ENCODE data around the gene KCNK10. TPM values are rescaled to one million over a fixed set of nuclear protein-coding genes. Genes with fewer than 3 reads are reported as not detected.
"Not testable (repeated sequence)": the region's sequence is repeated elsewhere in the genome, so short reads cannot be mapped to it uniquely, and the experiment has no call there.

Gene KCNK10
- total RNA-seq, 1 donor from 2014 or later, result not detected

DNA sequence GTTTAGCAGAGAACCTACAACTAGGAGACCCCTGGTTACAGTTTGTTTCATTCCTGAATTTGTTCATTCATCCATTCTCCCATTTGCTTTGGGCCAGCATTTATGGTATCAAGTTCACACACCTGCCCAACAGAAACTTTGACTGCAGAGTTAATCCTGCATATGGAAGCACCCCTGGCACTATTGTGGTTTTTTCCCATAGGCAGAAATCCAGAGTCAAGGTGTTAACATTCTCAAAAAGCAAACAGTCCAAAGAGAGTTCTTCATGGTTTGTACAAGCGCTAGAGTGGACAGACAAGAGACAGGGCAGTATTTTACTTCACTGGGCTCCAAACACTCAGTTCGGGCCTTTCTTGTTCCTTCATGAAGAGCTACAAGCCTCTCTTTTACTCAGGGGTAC lies 51.9 kb downstream of the KCNK10 start:
- no peak overlapping the region for H3K27ac Mint-ChIP-seq
- peaks cover 2% of the 10 kb centered on the region for H3K27me3 Mint-ChIP-seq
- intact Hi-C loops (cut with micrococcal nuclease), result no loop called here
- no peak overlapping the region for H3K4me3 Mint-ChIP-seq
- H3K4me1 Mint-ChIP-seq, result no peaks in the 10 kb centered on the region
- DNase-seq, result no peak
- no peaks in the 10 kb centered on the region for H3K9me3 Mint-ChIP-seq
- H3K36me3 Mint-ChIP-seq (ENCODE audit: low read depth), result no peaks in the 10 kb centered on the region

DNA sequence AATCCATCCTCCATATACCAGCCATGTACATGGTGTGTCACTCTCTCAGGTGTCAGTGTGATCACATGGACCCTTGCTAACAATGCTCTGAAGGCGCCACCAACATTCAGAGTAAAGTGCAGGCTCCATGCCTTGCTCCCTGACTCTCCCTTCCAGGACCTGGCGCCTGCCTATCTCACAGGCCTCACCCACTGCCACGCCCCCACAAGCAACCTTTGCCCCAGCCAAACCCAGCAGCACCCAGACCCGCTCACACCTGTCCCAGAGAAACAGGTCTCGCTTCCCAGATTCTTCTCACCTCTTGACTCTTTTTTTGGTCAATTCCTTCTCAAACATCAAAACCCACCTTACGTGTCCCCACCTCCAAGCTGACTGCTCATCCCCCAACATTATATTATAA lies 52.3 kb downstream of the KCNK10 start:
- intact Hi-C loops (cut with micrococcal nuclease), result no loop called here
- no peaks in the 10 kb centered on the region for H3K36me3 Mint-ChIP-seq (ENCODE audit: low read depth)
- H3K27me3 Mint-ChIP-seq, result peaks cover 2% of the 10 kb centered on the region

DNA sequence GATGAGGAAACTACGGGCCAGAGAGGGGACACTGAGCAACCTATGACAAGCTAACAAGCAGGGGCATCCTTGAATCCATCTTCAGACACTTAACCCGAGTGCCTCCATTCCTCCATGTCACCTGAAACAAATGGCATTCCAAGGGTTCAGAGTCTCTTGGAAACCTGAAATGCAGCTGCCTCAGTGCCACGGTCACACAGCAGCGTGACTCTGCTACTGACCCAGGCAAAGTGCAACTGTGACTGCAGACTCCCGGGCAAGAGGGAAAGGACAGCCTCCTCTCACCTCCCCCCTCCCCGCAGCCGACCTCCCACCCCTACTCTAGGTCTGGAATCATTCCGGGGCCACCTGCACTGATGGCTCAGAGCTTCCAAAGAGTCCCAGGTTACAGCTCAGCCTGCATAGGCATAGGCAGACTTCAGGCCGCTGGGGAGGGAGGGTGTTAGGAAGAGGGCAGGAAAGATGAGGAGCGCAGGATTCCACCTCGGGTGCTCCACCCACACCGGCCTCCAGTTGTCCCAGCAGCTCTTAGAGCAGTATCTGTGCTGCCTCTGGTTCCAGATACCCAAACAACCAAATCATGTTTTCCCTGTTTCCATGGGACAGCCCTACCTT lies 53.2 kb downstream of the KCNK10 start:
- intact Hi-C loops (cut with micrococcal nuclease), result no loop called here
- Mint-ChIP-seq H3K27ac (no peak overlapping the region), H3K27me3 (peaks cover 2% of the 10 kb centered on the region), H3K4me1 (no peaks in the 10 kb centered on the region), H3K4me3 (no peak overlapping the region), H3K36me3 (ENCODE audit: low read depth) (no peaks in the 10 kb centered on the region), H3K9me3 (no peaks in the 10 kb centered on the region)
- DNase-seq, result no peak

More for the DNA sequence above, 52.3 kb downstream of the KCNK10 start:
- DNase-seq, result no peak
- no peaks in the 10 kb centered on the region for H3K4me1 Mint-ChIP-seq
- H3K9me3 Mint-ChIP-seq, result no peaks in the 10 kb centered on the region
- no peak overlapping the region for H3K4me3 Mint-ChIP-seq
- no peak overlapping the region for H3K27ac Mint-ChIP-seq

DNA sequence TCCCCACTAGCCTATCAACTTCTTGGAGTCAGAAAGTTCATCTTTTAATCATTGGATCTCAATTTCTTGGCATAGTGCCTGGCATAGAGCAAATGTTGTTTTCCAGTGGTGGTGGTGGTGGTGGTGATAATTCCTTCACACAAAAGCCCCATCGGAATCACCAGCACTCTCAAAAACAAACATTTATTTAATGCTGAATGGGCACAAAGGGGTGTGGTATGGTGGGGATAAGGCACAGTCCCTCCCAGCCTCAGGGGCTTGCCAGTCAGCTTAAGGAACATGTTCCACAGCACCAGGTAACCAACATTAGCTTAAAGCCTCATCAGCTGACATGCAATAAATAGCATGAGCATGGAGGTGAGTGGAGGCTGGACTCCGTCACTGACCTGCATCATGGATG lies 56.6 kb downstream of the KCNK10 start:
- H3K27ac Mint-ChIP-seq, result no peak overlapping the region
- DNase-seq, result no peak
- no peaks in the 10 kb centered on the region for H3K36me3 Mint-ChIP-seq (ENCODE audit: low read depth)
- no peak overlapping the region for H3K4me3 Mint-ChIP-seq
- no peaks in the 10 kb centered on the region for H3K9me3 Mint-ChIP-seq
- intact Hi-C loops (cut with micrococcal nuclease), result no loop called here
- no peaks in the 10 kb centered on the region for H3K4me1 Mint-ChIP-seq
- H3K27me3 Mint-ChIP-seq, result peaks cover 2% of the 10 kb centered on the region

DNA sequence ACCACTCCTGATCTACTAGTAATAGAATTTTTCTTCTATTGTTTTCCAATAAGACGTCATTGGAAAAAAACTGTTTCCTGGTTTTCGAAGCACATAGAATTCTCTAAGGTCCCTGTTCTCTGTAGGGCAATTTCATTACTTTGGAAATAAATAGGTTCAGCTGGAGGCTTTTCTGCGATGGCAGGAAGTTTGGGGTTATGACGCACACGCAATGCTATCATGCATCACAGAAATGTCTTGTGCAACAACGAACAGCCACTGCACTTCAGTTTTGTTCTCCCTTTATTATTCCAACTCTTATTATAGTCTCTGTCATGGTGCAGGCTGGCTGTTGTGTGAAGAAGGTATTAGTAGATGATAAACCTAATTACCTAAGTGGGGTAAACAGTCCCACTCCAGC lies 59.0 kb downstream of the KCNK10 start:
- Mint-ChIP-seq H3K27ac (no peak overlapping the region), H3K27me3 (peaks cover 2% of the 10 kb centered on the region), H3K9me3 (no peaks in the 10 kb centered on the region), H3K4me1 (no peaks in the 10 kb centered on the region), H3K4me3 (no peak overlapping the region), H3K36me3 (ENCODE audit: low read depth) (no peaks in the 10 kb centered on the region)
- intact Hi-C loops (cut with micrococcal nuclease), result no loop called here
- DNase-seq, result no peak

DNA sequence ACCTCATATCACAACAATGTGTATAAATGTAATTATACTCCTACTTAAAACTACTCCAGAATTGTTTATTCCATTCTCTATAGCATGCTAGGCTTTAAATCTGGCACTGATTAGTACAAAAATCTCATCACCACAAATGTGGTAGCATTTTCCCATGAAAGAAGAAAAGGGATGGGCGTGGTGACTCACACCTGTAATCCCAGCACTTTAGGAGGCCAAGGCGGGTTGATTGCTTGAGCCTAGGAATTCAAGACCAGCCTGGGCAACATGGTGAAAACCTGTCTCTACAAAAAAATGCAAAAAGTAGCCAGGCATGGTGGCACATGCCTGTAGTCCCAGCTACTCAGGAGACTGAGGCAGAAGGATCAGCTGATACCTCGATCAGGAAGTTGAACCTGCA lies 61.8 kb downstream of the KCNK10 start:
- intact Hi-C loops (cut with micrococcal nuclease), result not testable (repeated sequence)

DNA sequence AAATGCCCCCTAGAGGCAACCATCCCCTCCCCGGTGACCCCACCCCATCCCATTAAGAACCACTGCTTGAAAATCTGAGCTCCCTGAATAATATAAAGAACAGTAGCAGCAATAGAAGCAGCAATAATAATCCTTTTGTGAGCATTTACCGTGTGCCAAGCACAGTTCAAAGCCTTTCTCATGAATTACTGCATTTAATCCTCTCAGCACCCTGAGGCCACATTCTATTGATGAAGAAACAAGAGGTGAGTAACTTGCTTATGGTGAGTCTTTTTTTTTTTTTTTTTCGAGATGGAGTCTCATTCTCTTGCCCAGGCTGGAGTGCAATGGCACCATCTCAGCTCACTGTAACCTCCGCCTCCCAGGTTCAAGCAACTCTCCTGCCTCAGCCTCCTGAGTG lies 65.0 kb downstream of the KCNK10 start:
- intact Hi-C loops (cut with micrococcal nuclease), result no loop called here

More for the DNA sequence above, 61.8 kb downstream of the KCNK10 start:
- not testable (repeated sequence) for H3K27ac Mint-ChIP-seq; H3K9me3 Mint-ChIP-seq; H3K27me3 Mint-ChIP-seq; H3K4me1 Mint-ChIP-seq; H3K36me3 Mint-ChIP-seq (ENCODE audit: low read depth); DNase-seq; H3K4me3 Mint-ChIP-seq

DNA sequence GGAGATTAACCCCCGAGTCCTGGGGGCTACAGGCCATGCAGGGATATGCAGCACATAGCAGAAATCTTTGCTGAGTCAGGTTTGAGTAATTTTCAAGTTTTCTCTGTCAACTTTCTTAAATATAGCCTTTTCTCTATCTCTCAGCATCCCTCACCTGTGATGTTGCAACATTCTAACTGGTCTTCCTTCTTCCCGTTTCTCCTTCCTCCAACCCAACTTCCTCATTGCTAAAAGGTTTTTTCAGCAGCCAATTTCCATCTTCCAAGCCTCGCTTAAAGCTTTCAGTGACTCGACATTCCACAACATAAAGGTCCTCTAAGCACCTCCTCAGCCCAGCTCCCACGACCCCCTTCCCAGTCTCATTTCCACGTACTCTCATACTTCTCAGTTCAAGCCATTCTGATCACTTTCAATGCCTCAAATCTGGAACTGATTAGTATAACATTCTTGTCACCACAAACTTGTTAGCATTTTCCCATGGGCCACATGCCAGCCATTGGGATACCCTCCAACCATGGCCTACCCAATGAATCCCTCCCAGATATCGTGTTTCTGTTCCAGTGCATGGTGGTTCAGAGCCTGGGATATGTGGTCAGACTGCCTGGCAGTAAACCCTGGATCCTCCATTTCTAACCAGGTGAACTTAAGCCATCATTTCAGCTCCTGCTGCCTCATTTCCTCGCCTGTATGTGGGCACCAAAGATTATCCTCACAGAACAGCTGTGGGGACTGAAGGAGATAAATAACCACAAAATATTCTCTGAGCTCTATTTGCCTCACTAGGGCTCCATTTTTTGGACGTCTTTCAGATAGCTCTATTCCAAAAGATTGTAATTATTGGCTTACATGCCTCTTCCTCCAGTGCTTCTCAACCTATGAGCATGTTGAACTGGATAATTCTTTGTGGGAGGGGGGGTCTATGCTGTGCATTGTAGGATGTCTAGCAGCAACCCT lies 65.8 kb downstream of the KCNK10 start:
- intact Hi-C loops (cut with micrococcal nuclease), result no loop called here

More for the DNA sequence above, 65.0 kb downstream of the KCNK10 start:
- H3K36me3 Mint-ChIP-seq (ENCODE audit: low read depth), result no peaks in the 10 kb centered on the region
- H3K4me3 Mint-ChIP-seq, result no peak overlapping the region
- no peak for DNase-seq
- H3K9me3 Mint-ChIP-seq, result no peaks in the 10 kb centered on the region
- H3K4me1 Mint-ChIP-seq, result no peaks in the 10 kb centered on the region
- peaks cover 8% of the 10 kb centered on the region for H3K27me3 Mint-ChIP-seq
- no peak overlapping the region for H3K27ac Mint-ChIP-seq

DNA sequence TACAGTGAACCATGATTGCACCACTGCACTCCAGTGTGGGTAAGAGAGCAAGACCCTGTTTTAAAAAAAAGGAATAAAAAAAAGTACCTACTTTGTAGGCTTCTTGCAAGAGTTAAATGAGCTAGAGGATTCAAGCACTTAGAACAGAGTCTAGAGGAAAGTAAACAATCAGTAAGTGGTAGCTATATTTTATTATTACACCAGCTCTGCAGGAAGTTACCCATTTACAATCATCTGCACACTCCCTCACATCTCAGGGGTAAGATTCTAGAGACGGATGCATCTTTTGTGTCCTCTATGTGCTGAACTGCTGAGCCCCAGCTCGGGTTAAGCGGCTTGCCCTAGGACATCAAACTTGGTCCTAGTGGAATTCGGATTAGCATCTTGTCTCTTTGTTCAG lies 67.3 kb downstream of the KCNK10 start:
- peaks cover 8% of the 10 kb centered on the region for H3K27me3 Mint-ChIP-seq
- no peaks in the 10 kb centered on the region for H3K4me1 Mint-ChIP-seq
- DNase-seq, result no peak
- no peaks in the 10 kb centered on the region for H3K9me3 Mint-ChIP-seq
- no peak overlapping the region for H3K27ac Mint-ChIP-seq
- no peak overlapping the region for H3K4me3 Mint-ChIP-seq
- no peaks in the 10 kb centered on the region for H3K36me3 Mint-ChIP-seq (ENCODE audit: low read depth)
- intact Hi-C loops (cut with micrococcal nuclease), result no loop called here

More for the DNA sequence above, 65.8 kb downstream of the KCNK10 start:
- no peaks in the 10 kb centered on the region for H3K4me1 Mint-ChIP-seq
- no peaks in the 10 kb centered on the region for H3K36me3 Mint-ChIP-seq (ENCODE audit: low read depth)
- no peak overlapping the region for H3K27ac Mint-ChIP-seq
- H3K4me3 Mint-ChIP-seq, result no peak overlapping the region
- DNase-seq, result no peak
- no peaks in the 10 kb centered on the region for H3K9me3 Mint-ChIP-seq
- peaks cover 8% of the 10 kb centered on the region for H3K27me3 Mint-ChIP-seq

DNA sequence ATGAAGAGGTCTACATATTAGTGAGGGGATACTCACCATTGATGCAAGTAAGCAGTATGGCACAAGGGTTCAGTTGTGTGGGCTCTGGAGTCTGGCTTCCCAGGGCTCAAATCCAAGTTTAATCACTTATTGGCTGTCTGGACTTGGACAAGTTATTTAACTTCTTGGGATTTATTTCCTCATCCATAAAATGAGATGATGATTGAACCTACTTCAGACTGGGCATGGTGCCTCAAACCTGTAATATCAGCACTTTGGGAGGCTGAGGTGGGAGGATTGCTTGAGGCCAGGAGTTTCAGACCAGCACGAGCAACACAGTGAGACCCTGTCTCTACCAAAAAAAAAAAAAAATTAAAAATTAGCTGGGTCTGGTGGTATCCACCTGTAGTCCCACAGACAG lies 67.9 kb downstream of the KCNK10 start:
- Mint-ChIP-seq H3K27ac (no peak overlapping the region), H3K4me1 (no peaks in the 10 kb centered on the region), H3K4me3 (no peak overlapping the region), H3K27me3 (peaks cover 7% of the 10 kb centered on the region), H3K36me3 (ENCODE audit: low read depth) (no peaks in the 10 kb centered on the region), H3K9me3 (no peaks in the 10 kb centered on the region)
- no peak for DNase-seq
- intact Hi-C loops (cut with micrococcal nuclease), result no loop called here

DNA sequence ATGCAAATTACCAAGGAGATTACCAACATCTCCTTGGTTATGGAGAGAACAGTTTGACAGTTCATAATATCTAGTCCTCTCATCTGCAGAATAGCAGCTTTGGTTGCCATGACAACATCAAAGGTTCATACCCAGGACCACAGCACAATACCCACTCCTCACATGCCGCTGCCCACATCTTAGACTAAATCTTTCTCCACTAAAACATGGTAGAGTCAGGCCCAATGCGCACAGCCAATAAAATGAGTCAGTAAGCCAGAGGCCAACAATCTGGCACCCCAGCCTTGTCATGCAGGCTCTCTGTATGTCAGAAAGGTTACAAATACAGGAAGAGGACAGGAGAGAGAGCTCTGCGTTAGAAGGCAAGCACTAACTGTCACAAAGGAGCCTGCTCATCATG lies 70.6 kb downstream of the KCNK10 start:
- Mint-ChIP-seq H3K27ac (no peak overlapping the region), H3K36me3 (ENCODE audit: low read depth) (no peaks in the 10 kb centered on the region), H3K4me1 (no peaks in the 10 kb centered on the region), H3K4me3 (no peak overlapping the region), H3K27me3 (peaks cover 7% of the 10 kb centered on the region), H3K9me3 (no peaks in the 10 kb centered on the region)
- no peak for DNase-seq
- intact Hi-C loops (cut with micrococcal nuclease), result no loop called here

DNA sequence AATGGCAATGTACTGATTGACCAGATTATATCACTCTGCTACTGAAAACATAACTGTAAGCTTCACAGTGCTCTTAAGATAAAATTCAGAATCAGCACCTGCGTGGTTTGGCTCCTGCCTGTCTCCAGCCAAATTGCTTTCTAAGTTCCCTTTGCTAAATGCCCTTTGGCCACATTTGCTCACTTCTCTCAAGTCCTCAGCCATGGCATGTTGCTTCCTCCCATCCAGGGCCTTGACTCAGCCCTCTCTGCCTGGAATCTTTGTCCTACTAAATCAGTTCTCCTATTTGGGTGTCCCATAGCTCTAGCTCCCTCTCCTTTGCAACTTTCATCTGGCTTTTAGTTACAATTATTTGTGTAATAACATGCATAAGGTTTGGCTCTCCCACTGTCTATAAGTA lies 71.4 kb downstream of the KCNK10 start:
- Mint-ChIP-seq H3K27ac (no peak overlapping the region), H3K27me3 (peaks cover 5% of the 10 kb centered on the region), H3K9me3 (no peaks in the 10 kb centered on the region), H3K4me1 (no peaks in the 10 kb centered on the region), H3K36me3 (ENCODE audit: low read depth) (no peaks in the 10 kb centered on the region), H3K4me3 (no peak overlapping the region)
- intact Hi-C loops (cut with micrococcal nuclease), result no loop called here
- DNase-seq, result no peak

DNA sequence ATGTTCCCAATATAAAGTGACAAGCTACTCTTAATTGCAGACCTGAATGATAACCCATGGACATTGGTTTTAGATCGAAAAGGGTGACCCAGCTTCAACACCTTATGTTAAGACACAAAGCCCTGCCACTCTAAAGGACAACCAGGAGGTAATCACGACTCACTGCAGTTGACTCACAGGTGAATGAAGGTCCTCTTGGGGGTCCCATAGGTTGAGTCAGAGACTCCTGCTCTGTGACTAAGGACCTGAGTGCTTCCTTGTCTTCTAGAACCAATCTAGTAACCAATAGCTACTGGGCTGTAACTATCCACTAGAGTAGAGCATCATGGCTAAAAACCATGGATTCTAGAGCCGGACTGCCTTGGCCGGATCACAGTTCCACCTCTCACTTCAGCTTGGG lies 73.8 kb downstream of the KCNK10 start:
- no peaks in the 10 kb centered on the region for H3K36me3 Mint-ChIP-seq (ENCODE audit: low read depth)
- H3K9me3 Mint-ChIP-seq, result no peaks in the 10 kb centered on the region
- intact Hi-C loops (cut with micrococcal nuclease), result no loop called here
- H3K27ac Mint-ChIP-seq, result no peak overlapping the region
- no peak overlapping the region for H3K4me3 Mint-ChIP-seq
- peaks cover 4% of the 10 kb centered on the region for H3K27me3 Mint-ChIP-seq
- DNase-seq, result no peak
- no peaks in the 10 kb centered on the region for H3K4me1 Mint-ChIP-seq

DNA sequence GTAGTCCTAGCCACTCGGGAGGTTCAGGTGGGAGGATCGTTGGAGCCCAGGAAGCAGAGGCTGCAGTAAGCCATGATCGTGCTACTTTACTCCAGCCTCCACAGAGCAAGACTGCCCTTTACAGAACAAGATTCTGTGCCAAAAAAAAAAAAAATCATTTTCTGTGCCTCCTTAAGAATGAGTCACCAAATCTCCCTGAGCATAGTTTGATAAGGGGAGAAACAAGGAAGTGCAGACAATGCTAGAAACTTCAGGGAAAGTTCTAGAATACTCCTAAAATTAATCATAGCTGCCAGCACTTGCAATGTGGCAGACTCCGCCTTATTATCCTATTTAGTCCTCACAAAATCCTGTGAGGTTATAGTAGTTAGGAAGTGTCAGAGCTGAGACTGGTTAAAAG lies 74.5 kb downstream of the KCNK10 start:
- intact Hi-C loops (cut with micrococcal nuclease), result no loop called here
- Mint-ChIP-seq H3K27ac (no peak overlapping the region), H3K36me3 (ENCODE audit: low read depth) (no peaks in the 10 kb centered on the region), H3K4me1 (no peaks in the 10 kb centered on the region), H3K4me3 (no peak overlapping the region), H3K27me3 (peaks cover 2% of the 10 kb centered on the region), H3K9me3 (no peaks in the 10 kb centered on the region)
- no peak for DNase-seq
